CD4-positive, alpha-beta T cell treated with Interferon alpha-2 for 1 hour (primary cell): ENCODE results near the gene BPIFB6.

ENCODE experiments used
- DNase-seq, 2 donors: peaks; one replicate each; pipeline ENCODE4 v3.0.0-alpha.2; 2020 to 2022

Gene BPIFB6

DNA sequence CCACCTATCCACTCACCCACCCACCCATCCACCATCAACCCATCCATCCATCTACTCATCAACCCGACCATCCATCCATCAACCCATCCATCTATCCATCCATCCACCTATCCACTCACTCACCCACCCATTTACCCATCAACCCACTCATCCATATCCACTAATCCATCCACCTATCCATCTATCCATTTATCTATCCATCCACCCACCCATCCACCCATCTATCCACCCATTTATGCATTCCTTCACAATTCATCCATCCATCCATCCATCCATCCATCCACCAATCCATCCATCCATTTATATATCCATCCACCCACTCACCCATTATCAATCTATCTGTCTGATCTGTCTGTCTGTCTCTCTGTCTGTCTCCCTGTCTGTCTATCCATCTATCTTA, 62.1 kb downstream of the BPIFB6 start:
- DNase-seq, result no peak
